ENCODE data around the gene PTPRS. TPM values are rescaled to one million over a fixed set of nuclear protein-coding genes. Genes with fewer than 3 reads are reported as not detected.

The PTPRS gene
- total and polyA plus RNA-seq, 2 of the 8 experiments (the other 6 are each of a cell fraction or from before 2014, with no cell fraction given), result 96.8 to 223 TPM

DNA sequence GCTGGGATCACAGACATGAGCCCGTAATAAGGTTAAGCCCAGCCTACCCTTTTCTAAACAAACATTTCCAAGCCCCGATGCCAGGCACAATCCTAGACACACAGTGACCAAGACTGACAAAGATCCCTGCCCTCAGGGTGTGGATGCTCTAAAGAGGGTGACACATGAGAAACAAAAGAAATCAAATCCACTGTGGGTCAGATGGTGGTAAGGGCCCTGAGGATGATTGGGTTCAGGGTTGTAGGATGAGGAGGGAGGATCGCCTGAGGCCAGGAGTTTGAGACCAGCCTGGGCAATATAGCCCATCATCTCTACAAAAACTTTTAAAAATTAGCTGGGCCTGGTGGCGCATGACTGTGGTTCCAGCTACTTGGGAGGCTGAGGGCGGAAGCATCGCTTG is 44.6 kb downstream of the PTPRS start:
- Histone ChIP-seq H3K4me1 (replicated peaks in 1 of 4; ENCODE audit: control insufficient read depth in 3 of 4, insufficient read depth in 4 of 4, low read length in 3 of 4) (peaks cover 0 to 21% (median 18%) of the 10 kb centered on the region in 4 experiments; a peak in 6 of 7 replicates), H3K9me3 (ENCODE audit: insufficient read depth in 2 of 2, low read depth in 1 of 2, low read length in 1 of 2) (no peaks in the 10 kb centered on the region), H2BK5ac (ENCODE audit: low read depth, low read length) (no peak overlapping the region), H3K4me3 (ENCODE audit: extremely low read depth in 1 of 4, insufficient read depth in 2 of 4, low read depth in 3 of 4, low read length in 4 of 4) (no peak overlapping the region), H4K91ac (replicated peaks; ENCODE audit: insufficient read length, low read length) (no peak overlapping the region), H4K5ac (ENCODE audit: insufficient read length, low read depth, low read length) (no peak overlapping the region), H3K27me3 (replicated peaks in 1 of 4; ENCODE audit: control insufficient read depth in 3 of 4, extremely low read depth in 1 of 4, insufficient read depth in 3 of 4, low read length in 3 of 4) (no peaks in the 10 kb centered on the region), H2AFZ (ENCODE audit: low read length) (no peak overlapping the region), H2BK12ac (ENCODE audit: low read depth, low read length) (no peak overlapping the region), H4K8ac (ENCODE audit: extremely low read depth, insufficient read depth, low read length) (no peak overlapping the region), H3K18ac (ENCODE audit: extremely low read depth, low read length) (no peak overlapping the region), H2BK15ac (ENCODE audit: low read length) (0 out of 2 replicates have a peak overlapping the region, but pooled peaks have one; percentile 61), H3K56ac (replicated peaks; ENCODE audit: insufficient read length, low read depth, low read length) (no peak overlapping the region), H4K20me1 (replicated peaks in 1 of 2; ENCODE audit: control insufficient read depth in 1 of 2, insufficient read depth in 2 of 2, low read length in 2 of 2) (peaks cover 33 to 46% of the 10 kb centered on the region in 2 experiments), H3K23me2 (ENCODE audit: low read depth, low read length) (peaks cover 12% of the 10 kb centered on the region; the same call in 1 of the 2 replicates), H3K23ac (ENCODE audit: insufficient read length) (no peak overlapping the region), H3K27ac (ENCODE audit: low read depth, low read length) (no peak overlapping the region), H2BK120ac (replicated peaks; ENCODE audit: low read depth, low read length) (no peak overlapping the region), H3K4me2 (ENCODE audit: insufficient read depth in 1 of 2, low read depth in 2 of 2, low read length in 2 of 2) (no peak overlapping the region), H3K79me2 (ENCODE audit: control insufficient read depth in 1 of 2, insufficient read depth in 2 of 2, low read length in 2 of 2) (peaks cover 8 to 53% of the 10 kb centered on the region in 2 experiments), H3K4ac (replicated peaks; ENCODE audit: insufficient read length, low read depth, low read length) (no peak overlapping the region), H2AK5ac (ENCODE audit: low read depth, low read length) (0 out of 2 replicates have a peak overlapping the region, but pooled peaks have one; percentile 24), H3K9ac (replicated peaks in 1 of 4; ENCODE audit: extremely low read depth in 1 of 4, low read depth in 3 of 4, low read length in 3 of 4) (no peak overlapping the region), H3K79me1 (ENCODE audit: low read depth, low read length) (peaks cover 22% of the 10 kb centered on the region), H3K36me3 (ENCODE audit: control insufficient read depth in 2 of 4, insufficient read depth in 4 of 4, low read length in 3 of 4) (no peaks in the 10 kb centered on the region), H2BK20ac (ENCODE audit: low read length) (no peak overlapping the region), H3K14ac (ENCODE audit: insufficient read length) (no peak overlapping the region)
- TF ChIP-seq CBX8 (IDR thresholded peaks at IDR 0.05; ENCODE audit: borderline replicate concordance, low read depth, low read length), result no peak
- TF ChIP-seq RFX5 (IDR thresholded peaks at IDR 0.05; ENCODE audit: borderline replicate concordance, low read depth, low read length), result no peak
- no peak for TF ChIP-seq PHF8 (conservative IDR thresholded peaks at IDR 0.05; ENCODE audit: low read depth, low read length)
- no peak for TF ChIP-seq SUZ12 (IDR thresholded peaks at IDR 0.05; ENCODE audit: low read length)
- TF ChIP-seq HDAC6 (IDR thresholded peaks at IDR 0.05; ENCODE audit: low read depth, low read length), result no peak
- TF ChIP-seq BCL11A (IDR thresholded peaks at IDR 0.05; ENCODE audit: low read depth in 2 of 2, low read length in 2 of 2), result no peak
- TF ChIP-seq GABPA (IDR thresholded peaks at IDR 0.05; ENCODE audit: borderline replicate concordance, insufficient read depth, low read length), result no peak
- TF ChIP-seq, protein P1, sequence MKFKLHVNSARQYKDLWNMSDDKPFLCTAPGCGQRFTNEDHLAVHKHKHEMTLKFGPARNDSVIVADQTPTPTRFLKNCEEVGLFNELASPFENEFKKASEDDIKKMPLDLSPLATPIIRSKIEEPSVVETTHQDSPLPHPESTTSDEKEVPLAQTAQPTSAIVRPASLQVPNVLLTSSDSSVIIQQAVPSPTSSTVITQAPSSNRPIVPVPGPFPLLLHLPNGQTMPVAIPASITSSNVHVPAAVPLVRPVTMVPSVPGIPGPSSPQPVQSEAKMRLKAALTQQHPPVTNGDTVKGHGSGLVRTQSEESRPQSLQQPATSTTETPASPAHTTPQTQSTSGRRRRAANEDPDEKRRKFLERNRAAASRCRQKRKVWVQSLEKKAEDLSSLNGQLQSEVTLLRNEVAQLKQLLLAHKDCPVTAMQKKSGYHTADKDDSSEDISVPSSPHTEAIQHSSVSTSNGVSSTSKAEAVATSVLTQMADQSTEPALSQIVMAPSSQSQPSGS (IDR thresholded peaks at IDR 0.05; ENCODE audit: low read length), result no peak
- no peak for TF ChIP-seq BACH1 (IDR thresholded peaks at IDR 0.05; ENCODE audit: low read length)
- no peak for TF ChIP-seq SP2 (IDR thresholded peaks at IDR 0.05; ENCODE audit: low read length)
- ChIA-PET POLR2A (ENCODE audit: partially characterized antibody) (no interaction called here), CTCF (ENCODE audit: partially characterized antibody) (interaction anchor here (0.7 kb wide), 1 partner anchor 13 kb away, joined by 3 read pairs; no protein-coding TSS in a partner anchor)
- WGBS, 2 experiments (ENCODE audit: extremely low coverage in 1 of 2, insufficient coverage in 1 of 2, insufficient read length in 1 of 2, insufficient replicate concordance in 2 of 2, low coverage in 1 of 2, low lambda C conversion rate in 2 of 2, missing lambda C conversion rate in 1 of 2), result 94% methylated on average over 6 of the region's 6 CpGs; no CpG with 5 or more reads in 1 of the 2 experiments
- DNase-seq (ENCODE audit: low read depth in 1 of 2, low spot score in 2 of 2) (no peak), FAIRE-seq (no peak)

All from H1 (cell line).